PC-3 (cell line): Measurements from ENCODE around the gene SNAI3. TPM values are rescaled to one million over a fixed set of nuclear protein-coding genes. Genes with fewer than 3 reads are reported as not detected.

Experiments used
- ATAC-seq: fragments of 200-7000 bp; cut with Tn5 transposase; 2 replicates; pipeline ENCODE4 v1.9.1; 2020; ENCODE audit warnings: mild to moderate bottlenecking, moderate library complexity
- BruUV-seq: library from RNA; stranded (reverse); fragments of 400-500 nt; replicated peaks from 2 replicates; lab custom pipeline; 2021; lab: Mats Ljungman, UMichigan
- CTCF ChIA-PET: fragments of 300-600 bp; sonication (Branson Sonifier 250); formaldehyde crosslinking; loops from one replicate; lab custom pipeline; 2022; ENCODE audit warnings: antibody characterized with exemption; lab: Charles Lee
- POLR2A ChIA-PET: fragments of 300-600 bp; sonication (Branson Sonifier 250); formaldehyde crosslinking; loops from one replicate; lab custom pipeline; 2022; ENCODE audit warnings: antibody characterized with exemption; ENCODE audit not compliant: unreplicated experiment; lab: Charles Lee
- DNase-seq: peaks from one replicate; pipeline ENCODE4 v3.0.0-alpha.2; 2015
- H2AFZ ChIP-seq: fragments of 300-600 bp; sonication (generic); 2 replicates; pipeline ENCODE4 v1.6.0; 2016; ENCODE audit warnings: antibody characterized with exemption, low read length
- H3F3A ChIP-seq: fragments of 300-600 bp; sonication (generic); one replicate; pipeline ENCODE4 v1.6.0; 2017; ENCODE audit warnings: antibody characterized with exemption, low read length, control low read depth, mild to moderate bottlenecking; ENCODE audit not compliant: unreplicated experiment
- H3K27ac ChIP-seq: fragments of 300-600 bp; sonication (generic); 2 replicates; pipeline ENCODE4 v1.5.1; 2016; ENCODE audit warnings: mild to moderate bottlenecking, low read length
- H3K27me3 ChIP-seq: fragments of 300-600 bp; sonication (generic); 2 replicates; pipeline ENCODE4 v1.6.1; 2016; ENCODE audit warnings: low read length, mixed read lengths
- H3K36me3 ChIP-seq: fragments of 300-600 bp; sonication (generic); 2 replicates; pipeline ENCODE4 v1.6.1; 2016; ENCODE audit warnings: low read depth, mixed run types, low read length, mixed read lengths
- H3K4me1 ChIP-seq: fragments of 300-600 bp; sonication (generic); 2 replicates; pipeline ENCODE4 v1.5.1; 2016; ENCODE audit warnings: low read length; ENCODE audit not compliant: insufficient read depth
- H3K4me2 ChIP-seq: fragments of 300-600 bp; sonication (generic); 2 replicates; pipeline ENCODE4 v1.6.0; 2016; ENCODE audit warnings: low read length
- H3K4me3 ChIP-seq: fragments of 300-600 bp; sonication (generic); 2 replicates; pipeline ENCODE4 v1.5.1; 2016; ENCODE audit warnings: mild to moderate bottlenecking, low read length, mixed read lengths
- H3K79me2 ChIP-seq: fragments of 300-600 bp; sonication (generic); 2 replicates; pipeline ENCODE4 v1.6.1; 2017; ENCODE audit warnings: low read length, mixed read lengths
- H3K9ac ChIP-seq: fragments of 300-600 bp; sonication (generic); 2 replicates; pipeline ENCODE4 v1.6.0; 2016; ENCODE audit warnings: mild to moderate bottlenecking, low read length
- H3K9me2 ChIP-seq: fragments of 300-600 bp; sonication (generic); replicated peaks from 2 replicates; pipeline ENCODE4 v1.6.1; 2016; ENCODE audit warnings: mixed run types, low read length, mixed read lengths
- H3K9me3 ChIP-seq: fragments of 300-600 bp; sonication (generic); 2 replicates; pipeline ENCODE4 v1.6.1; 2016; ENCODE audit warnings: low read length, mixed read lengths
- H4K20me1 ChIP-seq: fragments of 300-600 bp; sonication (generic); 2 replicates; pipeline ENCODE4 v1.6.1; 2016; ENCODE audit warnings: low read length, mixed read lengths
- CTCF ChIP-seq: fragments of 300-600 bp; sonication (generic); conservative IDR thresholded peaks from 2 replicates; pipeline ENCODE4 v1.5.1; 2017; ENCODE audit warnings: antibody characterized with exemption, low read depth, mild to moderate bottlenecking, low read length
- EZH2 ChIP-seq: fragments of 300-600 bp; sonication (generic); IDR thresholded peaks from one replicate; pipeline ENCODE4 v1.6.1; 2017; ENCODE audit warnings: antibody characterized with exemption, mild to moderate bottlenecking, low read length; ENCODE audit not compliant: unreplicated experiment
- EZH2phosphoT487 ChIP-seq: fragments of 300-600 bp; sonication (generic); IDR thresholded peaks from 2 replicates; pipeline ENCODE4 v1.6.1; 2018; ENCODE audit warnings: mild to moderate bottlenecking, antibody characterized with exemption, low read length, borderline replicate concordance
- intact Hi-C: fragments of 100-400 bp; cut with micrococcal nuclease; formaldehyde crosslinking; loops from 2 replicates; pipeline ENCODE4 v1.9.0; 2023
- total RNA-seq: library from RNA; depleted of rRNA; stranded (reverse); fragments of >200 nt; gene quantifications from 2 replicates; pipeline ENCODE4 v1.2.3, GENCODE V29; 2014

Gene SNAI3
- total RNA-seq, 1 experiment from 2014 or later = 0.22 TPM

DNA sequence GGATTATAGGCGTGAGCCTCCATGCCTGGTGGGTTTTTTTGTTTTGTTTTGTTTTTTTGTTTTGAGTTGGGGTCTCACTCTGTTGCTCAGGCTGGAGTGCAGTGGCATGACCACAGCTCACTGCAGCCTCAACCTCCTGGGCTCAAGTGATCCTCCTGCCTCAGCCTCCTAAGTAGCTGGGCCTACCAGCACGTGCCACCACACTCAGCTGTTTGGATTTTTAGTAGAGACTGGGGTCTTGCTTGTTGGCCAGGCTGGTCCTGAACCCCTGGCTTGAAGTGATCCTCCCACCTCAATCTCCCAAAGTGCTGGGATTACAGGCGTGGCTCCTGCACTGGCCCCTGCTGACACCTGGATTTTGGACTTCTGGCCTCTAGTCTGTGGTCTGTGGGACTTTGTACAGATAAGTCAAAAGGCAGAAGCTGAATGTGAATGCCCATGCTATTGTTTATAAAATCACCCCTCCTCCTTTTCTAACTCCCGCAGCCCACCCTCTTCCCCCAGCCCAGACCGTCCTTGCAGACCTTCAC lies 5.7 kb downstream of the SNAI3 start:
- CTCF ChIA-PET = no interaction called here
- DNase-seq = no peak
- Histone ChIP-seq H3K4me2 (no peak overlapping the region), H3K36me3 (no peaks in the 10 kb centered on the region), H4K20me1 (no peaks in the 10 kb centered on the region), H3K9me3 (no peaks in the 10 kb centered on the region), H3K9me2 (no peaks in the 10 kb centered on the region), H3K27me3 (no peaks in the 10 kb centered on the region), H3K9ac (no peak overlapping the region), H3K4me1 (peaks cover 6% of the 10 kb centered on the region; the same call in 1 of the 2 replicates), H3K27ac (no peak overlapping the region), H3F3A (no peaks in the 10 kb centered on the region), H3K4me3 (no peak overlapping the region), H2AFZ (0 out of 2 replicates have a peak overlapping the region, but pooled peaks have one; percentile 53), H3K79me2 (no peaks in the 10 kb centered on the region)
- no peak for ATAC-seq
- TF ChIP-seq CTCF (no peak), EZH2 (no peak), EZH2phosphoT487 (no peak)
- intact Hi-C loops = no loop called here
- POLR2A ChIA-PET = no interaction called here
- BruUV-seq = no TSS peak

- BruUV-seq = no TSS peak
- H3K36me3 ChIP-seq = no peaks in the 10 kb centered on the region
- H3K9me3 ChIP-seq = no peaks in the 10 kb centered on the region
- H3F3A ChIP-seq = no peaks in the 10 kb centered on the region
- H3K9ac ChIP-seq = no peak overlapping the region
- no peak overlapping the region for H3K27ac ChIP-seq
- intact Hi-C loops = no loop called here
- no peak overlapping the region for H3K4me3 ChIP-seq
- no peaks in the 10 kb centered on the region for H4K20me1 ChIP-seq
- no peak for DNase-seq
- H2AFZ ChIP-seq = no peak overlapping the region
- no peaks in the 10 kb centered on the region for H3K27me3 ChIP-seq
- peaks cover 6% of the 10 kb centered on the region; the same call in 1 of the 2 replicates for H3K4me1 ChIP-seq
- ChIA-PET CTCF (no interaction called here), POLR2A (no interaction called here)
- no peak; the same call in 1 of the 2 replicates for ATAC-seq
- no peaks in the 10 kb centered on the region for H3K9me2 ChIP-seq
- no peak overlapping the region for H3K4me2 ChIP-seq
- H3K79me2 ChIP-seq = no peaks in the 10 kb centered on the region
- TF ChIP-seq EZH2 (no peak), CTCF (no peak), EZH2phosphoT487 (no peak)
These were observed 7.9 kb downstream of the SNAI3 start for GRCh38 chr16:88678224-88678979.

- H3K79me2 ChIP-seq = no peaks in the 10 kb centered on the region
- ATAC-seq (no peak), DNase-seq (no peak)
- H3K36me3 ChIP-seq = no peaks in the 10 kb centered on the region
- ChIA-PET POLR2A (no interaction called here), CTCF (no interaction called here)
- no peak overlapping the region for H3K9ac ChIP-seq
- intact Hi-C loops = no loop called here
- no peaks in the 10 kb centered on the region for H3F3A ChIP-seq
- H2AFZ ChIP-seq = no peak overlapping the region
- no peak overlapping the region for H3K4me3 ChIP-seq
- H3K4me2 ChIP-seq = no peak overlapping the region
- no peak for TF ChIP-seq EZH2
- no peak for TF ChIP-seq CTCF
- no peak for TF ChIP-seq EZH2phosphoT487
- no peak overlapping the region for H3K27ac ChIP-seq
- H3K27me3 ChIP-seq = no peaks in the 10 kb centered on the region
- no peaks in the 10 kb centered on the region for H3K9me2 ChIP-seq
- H4K20me1 ChIP-seq = no peaks in the 10 kb centered on the region
- H3K9me3 ChIP-seq = no peaks in the 10 kb centered on the region
- no TSS peak for BruUV-seq
- H3K4me1 ChIP-seq = peaks cover 6% of the 10 kb centered on the region; the same call in 1 of the 2 replicates
These were observed 8.6 kb downstream of the SNAI3 start for GRCh38 chr16:88677721-88678120.
